HEK293 (cell line): ENCODE data around the gene F2.
"Not testable (repeated sequence)": the region's sequence is repeated elsewhere in the genome, so short reads cannot be mapped to it uniquely, and the experiment has no call there.

Experiments
- CTCF ChIA-PET: fragments of 350-600 bp; formaldehyde crosslinking; extraction: SDS; loops from one replicate; lab custom pipeline; 2021; ENCODE audit warnings: antibody characterized with exemption; lab: Yijun Ruan, JAX
- POLR2A ChIA-PET: fragments of 300-600 bp; formaldehyde crosslinking; extraction: SDS; loops from one replicate; lab custom pipeline; 2020; ENCODE audit warnings: antibody characterized with exemption, inconsistent platforms; lab: Yijun Ruan, JAX
- H3K27ac ChIP-seq: fragments of 200-500 bp; sonication (Bioruptor generic); 2 replicates; pipeline ENCODE4 v1.5.1; 2014; ENCODE audit warnings: low read depth, low read length, control low read depth, inconsistent platforms; ENCODE audit errors: extremely low read depth
- H3K36me3 ChIP-seq, 2 experiments: fragments of 200-500 bp in 1 of 2; sonication (Bioruptor generic) in 1 of 2; 1 replicate in 1 of 2; 2 replicates in 1 of 2; pipeline ENCODE4 v1.5.1; 2014 to 2017; ENCODE audit warnings: inconsistent platforms in 2 of 2, low read length in 2 of 2; ENCODE audit not compliant: control insufficient read depth in 2 of 2, insufficient read depth in 1 of 2
- H3K4me1 ChIP-seq: fragments of 200-500 bp; sonication (Bioruptor generic); 2 replicates; pipeline ENCODE4 v1.5.1; 2014; ENCODE audit warnings: mild to moderate bottlenecking, low read length, inconsistent platforms; ENCODE audit not compliant: control insufficient read depth, insufficient read depth
- H3K4me3 ChIP-seq: 2 replicates; pipeline ENCODE4 v1.5.1; 2011; ENCODE audit warnings: low read depth, mild to moderate bottlenecking, control low read depth, low read length, moderate library complexity
- H3K9me3 ChIP-seq: fragments of 200-500 bp; sonication (Bioruptor generic); 2 replicates; pipeline ENCODE4 v1.5.1; 2014; ENCODE audit warnings: low read depth, low read length, inconsistent platforms; ENCODE audit not compliant: control insufficient read depth, insufficient read depth
- PRDM2 ChIP-seq: fragments of 450-650 bp; formaldehyde crosslinking; IDR thresholded peaks from 2 replicates; pipeline ENCODE4 v1.5.1; 2016; ENCODE audit warnings: missing biosample characterization, missing genetic modification characterization, borderline replicate concordance
- ZNF623 ChIP-seq: fragments of 450-650 bp; formaldehyde crosslinking; IDR thresholded peaks from 2 replicates; pipeline ENCODE4 v1.5.1; 2016; ENCODE audit warnings: missing biosample characterization, missing genetic modification characterization
- ZNF654 ChIP-seq: fragments of 450-650 bp; formaldehyde crosslinking; IDR thresholded peaks from 2 replicates; pipeline ENCODE4 v1.5.1; 2016; ENCODE audit warnings: low read depth, missing biosample characterization, missing genetic modification characterization
- TF ChIP-seq, protein P1 (sequence below): fragments of 450-650 bp; formaldehyde crosslinking; IDR thresholded peaks from 2 replicates; pipeline ENCODE4 v1.5.1; 2017; ENCODE audit warnings: missing biosample characterization, mild to moderate bottlenecking, missing genetic modification characterization, moderate library complexity
- TF ChIP-seq, protein P2 (sequence below): fragments of 450-650 bp; formaldehyde crosslinking; IDR thresholded peaks from 2 replicates; pipeline ENCODE4 v1.5.1; 2016; ENCODE audit warnings: missing biosample characterization, missing genetic modification characterization
- TF ChIP-seq, protein P3 (sequence below): fragments of 450-650 bp; formaldehyde crosslinking; IDR thresholded peaks from 2 replicates; pipeline ENCODE4 v1.5.1; 2016; ENCODE audit warnings: missing biosample characterization, missing genetic modification characterization

The F2 gene

GRCh38 chr11:46719048-46719542 lies at the start of gene F2:
Gene F2 (plus strand): TSS chr11:46719213. CDS start chr11:46719236, 23 bp downstream.
- TF ChIP-seq ZNF623 (tag by site-specific recombination) (no peak), PRDM2 (tag by site-specific recombination) (no peak)
- TF ChIP-seq, protein P1, sequence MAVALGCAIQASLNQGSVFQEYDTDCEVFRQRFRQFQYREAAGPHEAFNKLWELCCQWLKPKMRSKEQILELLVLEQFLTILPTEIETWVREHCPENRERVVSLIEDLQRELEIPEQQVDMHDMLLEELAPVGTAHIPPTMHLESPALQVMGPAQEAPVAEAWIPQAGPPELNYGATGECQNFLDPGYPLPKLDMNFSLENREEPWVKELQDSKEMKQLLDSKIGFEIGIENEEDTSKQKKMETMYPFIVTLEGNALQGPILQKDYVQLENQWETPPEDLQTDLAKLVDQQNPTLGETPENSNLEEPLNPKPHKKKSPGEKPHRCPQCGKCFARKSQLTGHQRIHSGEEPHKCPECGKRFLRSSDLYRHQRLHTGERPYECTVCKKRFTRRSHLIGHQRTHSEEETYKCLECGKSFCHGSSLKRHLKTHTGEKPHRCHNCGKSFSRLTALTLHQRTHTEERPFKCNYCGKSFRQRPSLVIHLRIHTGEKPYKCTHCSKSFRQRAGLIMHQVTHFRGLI: no peak
- TF ChIP-seq, protein P2, sequence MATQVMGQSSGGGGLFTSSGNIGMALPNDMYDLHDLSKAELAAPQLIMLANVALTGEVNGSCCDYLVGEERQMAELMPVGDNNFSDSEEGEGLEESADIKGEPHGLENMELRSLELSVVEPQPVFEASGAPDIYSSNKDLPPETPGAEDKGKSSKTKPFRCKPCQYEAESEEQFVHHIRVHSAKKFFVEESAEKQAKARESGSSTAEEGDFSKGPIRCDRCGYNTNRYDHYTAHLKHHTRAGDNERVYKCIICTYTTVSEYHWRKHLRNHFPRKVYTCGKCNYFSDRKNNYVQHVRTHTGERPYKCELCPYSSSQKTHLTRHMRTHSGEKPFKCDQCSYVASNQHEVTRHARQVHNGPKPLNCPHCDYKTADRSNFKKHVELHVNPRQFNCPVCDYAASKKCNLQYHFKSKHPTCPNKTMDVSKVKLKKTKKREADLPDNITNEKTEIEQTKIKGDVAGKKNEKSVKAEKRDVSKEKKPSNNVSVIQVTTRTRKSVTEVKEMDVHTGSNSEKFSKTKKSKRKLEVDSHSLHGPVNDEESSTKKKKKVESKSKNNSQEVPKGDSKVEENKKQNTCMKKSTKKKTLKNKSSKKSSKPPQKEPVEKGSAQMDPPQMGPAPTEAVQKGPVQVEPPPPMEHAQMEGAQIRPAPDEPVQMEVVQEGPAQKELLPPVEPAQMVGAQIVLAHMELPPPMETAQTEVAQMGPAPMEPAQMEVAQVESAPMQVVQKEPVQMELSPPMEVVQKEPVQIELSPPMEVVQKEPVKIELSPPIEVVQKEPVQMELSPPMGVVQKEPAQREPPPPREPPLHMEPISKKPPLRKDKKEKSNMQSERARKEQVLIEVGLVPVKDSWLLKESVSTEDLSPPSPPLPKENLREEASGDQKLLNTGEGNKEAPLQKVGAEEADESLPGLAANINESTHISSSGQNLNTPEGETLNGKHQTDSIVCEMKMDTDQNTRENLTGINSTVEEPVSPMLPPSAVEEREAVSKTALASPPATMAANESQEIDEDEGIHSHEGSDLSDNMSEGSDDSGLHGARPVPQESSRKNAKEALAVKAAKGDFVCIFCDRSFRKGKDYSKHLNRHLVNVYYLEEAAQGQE: no peak
- no peak within 1 kb of the TSS for H3K27ac ChIP-seq
- no peaks in the 10 kb centered on the region for H3K9me3 ChIP-seq
- POLR2A ChIA-PET: no interaction called here
- no peaks in the 10 kb centered on the region for H3K4me1 ChIP-seq
- no peak within 1 kb of the TSS for H3K4me3 ChIP-seq
- no peaks in the 10 kb centered on the region for H3K36me3 ChIP-seq
- CTCF ChIA-PET: interaction anchor here (0.6 kb wide), 1 partner anchor 14 kb away, joined by 3 read pairs; no protein-coding TSS in a partner anchor

DNA sequence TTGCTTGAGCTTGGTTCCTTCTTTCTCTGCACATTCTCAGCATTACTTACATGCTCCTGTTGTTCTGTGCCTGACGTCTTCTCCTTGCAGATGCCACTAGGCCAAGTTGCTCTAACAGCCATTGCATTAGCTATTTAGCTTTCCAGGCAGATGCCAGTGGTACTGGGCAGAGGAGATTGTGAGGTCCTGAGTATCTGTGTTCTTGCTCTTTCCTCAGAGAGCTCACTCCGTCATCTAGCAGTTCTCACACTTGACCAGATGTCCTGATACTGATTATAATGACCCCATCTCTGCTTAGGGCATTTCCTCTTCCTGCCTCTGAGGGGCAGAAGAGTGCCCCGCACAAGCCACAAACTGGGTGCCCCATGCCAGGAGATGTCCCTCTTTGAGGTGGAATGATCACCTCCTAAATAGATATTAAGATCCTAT lies 49.3 kb upstream of the F2 start:
- Histone ChIP-seq H3K36me3 (peaks cover 0 to 92% of the 10 kb centered on the region in 2 experiments; a peak in 1 of 3 replicates), H3K27ac (no peak overlapping the region)

DNA sequence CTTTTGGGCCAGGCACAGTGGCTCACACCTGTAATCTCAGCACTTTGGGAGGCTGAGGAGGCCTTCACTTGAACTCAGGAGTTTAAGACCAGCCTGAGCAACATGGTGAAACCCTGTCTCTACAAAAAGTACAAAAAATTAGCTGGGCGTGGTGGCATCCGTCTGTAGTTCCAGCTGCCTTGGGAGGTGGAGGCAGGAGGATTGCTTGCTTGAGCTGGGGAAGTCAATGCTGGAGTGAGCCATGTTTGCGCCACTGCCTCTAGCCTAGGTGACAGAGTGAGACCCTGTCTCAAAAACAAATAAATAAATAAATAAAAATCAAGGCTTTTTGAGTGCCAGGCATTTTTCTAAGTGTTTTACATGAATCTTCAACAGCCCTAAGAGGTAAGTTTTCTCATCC lies 48.5 kb upstream of the F2 start:
- H3K4me1 ChIP-seq, H3K4me3 ChIP-seq, H3K9me3 ChIP-seq, POLR2A ChIA-PET, H3K27ac ChIP-seq: not testable (repeated sequence)
- CTCF ChIA-PET: interaction anchor here (1.1 to 1.7 kb wide), 3 partner anchors 17 to 287 kb away, joined by 3 to 6 read pairs (median 4); no protein-coding TSS in a partner anchor
- H3K36me3 ChIP-seq: peaks cover 0 to 84% of the 10 kb centered on the region in 2 experiments; a peak in 1 of 3 replicates

More for the DNA sequence above, 49.3 kb upstream of the F2 start:
- TF ChIP-seq, protein P3, sequence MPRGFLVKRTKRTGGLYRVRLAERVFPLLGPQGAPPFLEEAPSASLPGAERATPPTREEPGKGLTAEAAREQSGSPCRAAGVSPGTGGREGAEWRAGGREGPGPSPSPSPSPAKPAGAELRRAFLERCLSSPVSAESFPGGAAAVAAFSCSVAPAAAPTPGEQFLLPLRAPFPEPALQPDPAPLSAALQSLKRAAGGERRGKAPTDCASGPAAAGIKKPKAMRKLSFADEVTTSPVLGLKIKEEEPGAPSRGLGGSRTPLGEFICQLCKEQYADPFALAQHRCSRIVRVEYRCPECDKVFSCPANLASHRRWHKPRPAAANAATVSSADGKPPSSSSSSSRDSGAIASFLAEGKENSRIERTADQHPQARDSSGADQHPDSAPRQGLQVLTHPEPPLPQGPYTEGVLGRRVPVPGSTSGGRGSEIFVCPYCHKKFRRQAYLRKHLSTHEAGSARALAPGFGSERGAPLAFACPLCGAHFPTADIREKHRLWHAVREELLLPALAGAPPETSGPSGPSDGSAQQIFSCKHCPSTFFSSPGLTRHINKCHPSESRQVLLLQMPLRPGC (tag by site-specific recombination): no peak
- 0 out of 2 replicates have a peak, but pooled peaks have one; percentile 4 for TF ChIP-seq ZNF654 (tag by site-specific recombination)
- TF ChIP-seq, all 188 proteins: peak for 1
- Histone ChIP-seq H3K9me3 (no peaks in the 10 kb centered on the region), H3K4me3 (no peak overlapping the region), H3K4me1 (no peaks in the 10 kb centered on the region)
- POLR2A ChIA-PET: no interaction called here
- CTCF ChIA-PET: interaction anchor here (0.6 to 1.7 kb wide), 7 partner anchors 10 to 287 kb away, joined by 3 to 6 read pairs (median 4); no protein-coding TSS in a partner anchor
